HG02885 (cell line): Measurements from ENCODE around the gene C19orf33.
"Not testable (repeated sequence)": the region's sequence is repeated elsewhere in the genome, so short reads cannot be mapped to it uniquely, and the experiment has no call there.

Source experiments
- ATAC-seq: cut with Tn5 transposase; IDR thresholded peaks from one replicate; pipeline ENCODE4 v1.9.1; 2021; ENCODE audit warnings: mild to moderate bottlenecking; ENCODE audit not compliant: unreplicated experiment, poor library complexity

C19orf33 gene

DNA sequence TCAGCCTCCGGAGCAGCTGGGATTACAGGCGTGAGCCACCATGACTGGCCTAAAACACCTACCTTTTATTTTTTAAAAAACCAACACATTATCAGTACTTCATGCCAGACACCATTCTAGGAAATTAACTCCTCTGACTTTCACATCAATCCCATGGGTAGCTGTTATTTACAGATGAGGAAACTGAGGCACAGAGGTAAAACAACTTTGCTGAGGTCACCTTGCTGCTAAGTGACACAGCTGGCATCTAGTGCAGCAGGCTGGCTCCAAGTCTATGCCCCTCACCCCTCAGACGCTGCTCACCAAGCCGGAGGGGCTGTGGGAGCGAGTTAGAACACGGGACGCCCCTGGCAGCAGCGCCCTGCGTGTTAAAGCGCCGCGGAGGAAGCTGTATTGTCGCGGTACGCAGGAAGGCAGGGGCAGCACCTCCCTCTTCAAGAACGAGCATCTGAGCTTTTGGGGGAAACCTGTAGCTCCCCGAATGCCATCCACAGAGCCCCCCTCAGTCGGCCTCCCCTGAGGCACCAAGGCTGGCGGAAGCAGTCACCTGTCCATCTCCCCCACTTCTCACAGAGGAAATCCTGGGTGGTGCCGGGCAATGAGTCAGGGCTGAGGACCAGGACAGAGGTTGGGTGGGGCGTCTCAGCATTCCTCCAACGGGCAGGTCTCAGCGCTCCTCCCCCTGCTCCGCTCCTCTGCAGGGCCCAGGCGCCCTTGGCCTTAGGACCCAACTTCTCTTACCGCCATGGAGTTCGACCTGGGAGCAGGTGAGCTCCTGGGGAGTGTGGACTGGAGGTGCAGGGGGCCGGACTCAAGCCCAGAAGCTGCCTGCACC lies at the start of gene C19orf33:
C19orf33 (plus strand) TSS at position 735 of the 835 bp plus-strand sequence; CDS start at position 746, 11 bp downstream.
- ATAC-seq, result no peak

DNA sequence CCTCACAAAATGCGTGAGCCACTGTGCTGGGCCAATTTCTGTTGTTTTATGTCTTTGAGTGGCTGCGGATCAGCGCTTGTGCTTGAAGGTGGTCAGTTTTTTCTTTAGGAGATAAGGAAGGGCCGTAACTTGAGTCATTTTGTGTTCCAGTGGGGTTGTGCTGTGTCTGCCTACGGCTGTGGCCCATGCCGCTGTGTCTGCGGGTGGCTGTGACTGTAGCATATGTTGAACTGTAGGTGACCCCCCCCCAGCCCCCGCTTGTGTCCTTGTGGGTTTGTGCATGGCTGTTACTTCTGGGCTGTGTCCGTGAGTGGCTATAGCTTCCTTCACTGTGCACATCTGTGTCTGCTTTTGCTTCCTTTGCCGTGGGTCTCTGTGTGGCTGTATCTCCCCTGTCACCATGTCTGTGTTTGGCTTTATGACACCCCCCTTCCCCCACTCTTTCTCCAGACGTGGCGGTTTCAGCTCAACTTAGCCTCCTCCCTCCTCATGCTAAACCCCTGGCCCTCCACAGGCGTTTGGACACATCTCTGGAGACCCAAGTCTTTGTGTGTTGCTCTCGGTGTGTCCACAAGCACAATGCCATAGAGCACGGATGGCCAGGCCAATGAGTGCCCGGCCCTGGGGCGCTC lies 48.6 kb upstream of the C19orf33 start:
- no peak for ATAC-seq

DNA sequence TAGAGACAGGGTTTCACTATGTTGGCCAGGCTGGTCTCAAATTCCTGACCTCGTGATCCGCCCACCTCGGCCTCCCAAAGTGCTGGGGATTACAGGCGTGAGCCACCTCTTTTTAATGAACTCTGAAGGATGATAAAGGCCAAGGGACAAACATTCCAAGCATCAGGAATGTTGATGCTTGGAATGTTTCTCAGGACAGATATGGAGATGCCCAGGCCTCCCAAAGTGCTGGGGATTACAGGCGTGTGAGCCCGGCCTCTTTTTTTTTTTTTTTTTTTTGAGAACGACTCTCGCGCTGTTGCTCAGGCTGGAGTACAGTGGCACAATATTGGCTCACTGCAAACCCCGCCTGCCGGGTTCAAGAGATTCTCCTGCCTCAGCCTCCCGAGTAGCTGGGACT lies 42.1 kb upstream of the C19orf33 start:
- ATAC-seq, result not testable (repeated sequence)

DNA sequence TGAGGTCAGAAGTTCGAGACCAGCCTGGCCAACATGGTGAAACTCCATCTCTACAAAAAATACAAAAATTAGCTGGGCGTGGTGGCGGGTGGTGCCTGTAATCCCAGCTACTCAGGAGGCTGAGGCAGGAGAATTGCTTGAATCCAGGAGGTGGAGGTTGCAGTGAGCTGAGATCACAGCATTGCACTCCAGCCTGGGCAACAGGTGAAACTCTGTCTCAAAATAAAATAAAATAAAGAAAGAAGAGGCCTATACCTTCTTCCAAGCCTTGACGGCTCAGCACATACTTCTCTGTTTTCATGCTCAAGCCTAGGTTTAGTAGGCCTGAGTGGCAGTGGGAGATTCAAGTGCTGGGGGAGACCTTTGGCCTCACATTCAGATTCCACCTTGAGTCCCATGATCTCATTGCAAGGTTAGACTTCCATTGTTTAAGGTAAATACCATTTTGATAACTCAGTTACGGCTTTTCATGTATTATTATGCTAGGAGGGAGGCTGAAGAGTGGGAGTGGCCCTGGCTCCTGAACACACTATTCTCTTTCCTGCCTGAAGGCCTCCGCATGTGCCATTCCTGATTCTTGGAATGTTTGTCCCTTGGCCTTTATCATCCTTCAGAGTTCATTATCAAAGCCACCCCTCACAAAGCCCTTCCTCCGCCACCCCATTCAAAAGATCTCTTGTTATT lies 41.3 kb upstream of the C19orf33 start:
- no peak for ATAC-seq

GRCh38 chr19:38263689-38264485 lies 40.2 kb upstream of the C19orf33 start:
- no peak for ATAC-seq

GRCh38 chr19:38264486-38265212 lies 39.4 kb upstream of the C19orf33 start, which contains the start of gene SPINT2:
Gene SPINT2 (plus strand): TSS chr19:38264573. CDS start chr19:38264893, 320 bp downstream.
- no peak for ATAC-seq

DNA sequence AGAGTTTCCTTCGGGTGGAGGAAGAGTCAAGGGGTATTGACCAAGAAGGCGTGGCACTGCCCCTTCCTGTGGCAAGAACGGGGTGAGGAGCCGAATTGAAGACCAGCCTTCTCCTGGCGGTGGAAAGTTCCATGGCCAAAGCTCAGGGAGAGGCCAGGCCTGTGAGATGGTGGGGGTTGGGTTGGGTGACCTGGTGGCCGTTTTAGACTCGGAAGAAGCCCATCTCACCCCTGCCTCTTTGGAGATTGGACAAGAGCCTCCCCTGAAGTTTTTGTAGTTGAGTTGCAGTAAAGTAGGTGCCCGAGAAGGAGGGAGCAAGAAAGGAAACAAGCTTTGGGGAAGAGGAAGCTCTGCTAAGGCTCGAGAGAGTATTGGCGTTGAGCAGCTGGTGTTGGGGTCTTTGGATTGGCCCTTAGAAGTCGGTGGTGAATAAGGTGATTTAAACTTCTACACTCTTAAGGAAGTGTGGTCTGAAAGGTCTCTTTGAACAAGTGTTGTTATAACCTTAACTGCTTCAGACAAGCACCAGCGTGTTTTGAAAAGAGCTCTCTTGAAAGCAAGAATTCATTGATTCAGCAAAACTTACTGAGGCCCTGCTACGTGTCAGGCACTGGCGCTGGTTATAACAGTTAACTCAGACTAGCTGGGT lies 38.7 kb upstream of the C19orf33 start:
- ATAC-seq, result no peak

DNA sequence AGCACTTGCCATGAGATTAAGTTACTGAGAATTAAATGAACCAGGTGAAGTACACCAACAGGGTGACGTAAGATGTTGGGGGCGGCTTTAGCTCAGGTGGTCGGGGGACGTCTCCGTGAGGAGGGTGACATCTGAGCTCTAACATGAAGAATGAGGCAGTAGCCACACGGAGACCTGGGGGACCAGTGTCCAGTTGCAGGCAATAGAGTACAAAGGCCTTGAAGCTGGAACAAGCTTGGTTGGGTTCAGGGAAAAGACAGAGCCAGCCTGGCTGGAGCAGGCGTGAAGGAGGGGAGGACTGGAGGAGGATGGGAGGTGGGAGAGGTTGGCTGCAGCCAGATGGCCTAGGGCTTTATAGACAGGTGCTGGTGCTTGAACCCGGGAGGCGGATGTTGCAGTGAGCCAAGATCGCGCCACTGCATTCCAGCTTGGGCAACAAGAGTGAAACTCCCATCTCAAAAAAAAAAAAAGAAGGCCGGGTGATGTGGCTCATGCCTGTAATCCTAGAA lies 38.1 kb upstream of the C19orf33 start:
- no peak for ATAC-seq

- no peak for ATAC-seq
Observed at GRCh38 chr19:38266981-38267597, 37.0 kb upstream of the C19orf33 start.

DNA sequence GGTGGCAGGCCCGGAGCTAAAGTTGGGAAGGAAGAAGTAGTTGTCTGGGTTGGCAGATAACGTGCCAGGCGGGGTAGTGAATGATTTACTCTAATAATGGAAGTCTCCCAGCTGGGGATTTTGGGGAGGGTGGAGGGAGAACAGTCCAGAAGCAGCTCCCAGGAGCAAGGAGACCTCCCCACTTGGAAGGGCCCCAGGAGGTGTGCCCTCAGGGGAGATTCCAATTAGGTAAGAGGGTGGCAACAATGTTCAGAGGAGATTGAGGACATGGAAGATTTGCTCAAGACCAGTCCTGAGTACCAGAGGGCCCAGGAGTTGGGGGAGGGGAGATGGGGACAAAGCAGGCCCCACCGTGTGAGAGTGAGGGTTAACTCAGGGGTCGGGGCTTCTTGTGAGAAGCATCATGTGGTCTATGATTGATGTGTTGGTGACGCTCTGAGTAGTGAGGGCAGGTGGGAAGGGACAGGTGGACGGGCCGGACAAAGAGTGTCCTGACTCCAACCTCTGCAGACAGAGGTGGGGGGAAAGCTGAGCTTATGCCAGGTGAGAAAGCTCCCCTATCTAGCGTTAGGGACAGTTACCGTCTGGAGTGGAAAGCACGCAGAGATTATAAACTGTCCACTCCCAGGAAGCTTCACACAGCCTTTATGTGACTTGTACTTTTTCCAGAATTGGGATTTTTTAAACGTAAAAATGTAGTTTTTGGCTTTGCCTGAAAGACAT lies 36.1 kb upstream of the C19orf33 start:
- ATAC-seq, result no peak

DNA sequence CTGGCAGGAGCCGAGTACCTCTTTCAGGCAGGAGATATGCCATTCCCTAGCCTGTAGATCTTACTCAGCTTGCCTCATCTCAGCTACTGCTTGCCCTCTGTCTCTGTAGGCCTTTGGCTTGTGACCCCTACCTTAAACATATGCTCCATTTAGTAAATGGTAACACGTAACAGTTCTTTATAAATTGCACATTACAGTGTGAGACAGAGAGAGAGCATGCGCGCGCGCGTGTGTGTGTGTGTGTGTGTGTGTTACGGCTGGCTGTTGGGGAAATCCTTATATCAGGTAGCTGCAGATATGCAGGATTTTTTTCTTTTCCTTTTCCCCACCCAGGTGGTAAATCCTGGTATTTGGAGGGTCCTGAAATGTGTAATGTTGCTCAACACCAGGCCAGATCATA lies 35.5 kb upstream of the C19orf33 start:
- ATAC-seq, result no peak

GRCh38 chr19:38270587-38271167 lies 33.4 kb upstream of the C19orf33 start:
- ATAC-seq, result no peak

DNA sequence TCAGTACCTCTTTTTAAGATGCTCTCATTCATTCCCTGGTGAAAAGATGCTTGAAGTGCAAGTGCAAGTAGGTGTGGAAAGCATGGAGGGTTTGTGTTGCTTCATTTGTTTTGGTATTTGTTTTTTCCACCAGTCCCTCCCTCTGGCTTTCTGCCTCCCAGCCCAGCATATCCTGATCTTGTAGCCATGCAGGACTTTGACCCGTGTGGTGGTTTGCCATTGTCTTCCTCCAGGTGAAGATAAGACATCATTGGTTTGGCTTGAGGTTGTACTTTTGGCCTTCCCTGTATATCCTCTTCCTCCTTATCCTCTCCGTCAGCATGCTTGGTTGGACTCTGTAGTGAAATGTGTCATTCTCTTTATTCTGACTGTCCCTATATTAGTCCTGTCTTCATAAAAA lies 30.6 kb upstream of the C19orf33 start:
- no peak for ATAC-seq

- ATAC-seq, result no peak
Observed at GRCh38 chr19:38274739-38275138, 29.3 kb upstream of the C19orf33 start.

DNA sequence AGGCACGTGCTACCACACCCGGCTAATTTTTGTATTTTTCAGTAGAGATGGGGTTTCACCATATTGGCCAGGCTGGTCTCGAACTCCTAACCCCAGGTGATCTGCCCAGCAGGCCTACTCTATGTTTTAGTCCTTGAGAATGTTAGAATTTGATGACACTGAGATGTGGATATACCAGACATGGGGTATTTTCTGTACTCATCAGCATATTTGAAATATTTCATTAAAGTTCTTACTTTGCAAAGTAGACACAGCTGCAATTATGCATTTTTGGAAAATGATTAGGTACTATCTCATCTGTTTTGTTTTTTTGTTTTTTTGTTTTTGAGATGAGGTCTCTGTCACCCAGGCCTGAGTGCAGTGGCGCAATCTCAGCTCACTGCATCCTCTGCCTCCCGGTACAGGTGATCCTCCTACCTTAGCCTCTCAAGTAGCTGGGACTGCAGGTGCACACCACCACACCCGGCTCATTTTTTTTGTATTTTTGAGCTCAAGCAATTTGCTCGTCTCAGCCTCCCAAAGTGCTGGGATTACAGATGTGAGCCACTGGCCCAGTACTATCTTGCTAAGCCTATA lies 27.0 kb upstream of the C19orf33 start:
- no peak for ATAC-seq

GRCh38 chr19:38277549-38277948 lies 26.5 kb upstream of the C19orf33 start:
- ATAC-seq, result no peak

DNA sequence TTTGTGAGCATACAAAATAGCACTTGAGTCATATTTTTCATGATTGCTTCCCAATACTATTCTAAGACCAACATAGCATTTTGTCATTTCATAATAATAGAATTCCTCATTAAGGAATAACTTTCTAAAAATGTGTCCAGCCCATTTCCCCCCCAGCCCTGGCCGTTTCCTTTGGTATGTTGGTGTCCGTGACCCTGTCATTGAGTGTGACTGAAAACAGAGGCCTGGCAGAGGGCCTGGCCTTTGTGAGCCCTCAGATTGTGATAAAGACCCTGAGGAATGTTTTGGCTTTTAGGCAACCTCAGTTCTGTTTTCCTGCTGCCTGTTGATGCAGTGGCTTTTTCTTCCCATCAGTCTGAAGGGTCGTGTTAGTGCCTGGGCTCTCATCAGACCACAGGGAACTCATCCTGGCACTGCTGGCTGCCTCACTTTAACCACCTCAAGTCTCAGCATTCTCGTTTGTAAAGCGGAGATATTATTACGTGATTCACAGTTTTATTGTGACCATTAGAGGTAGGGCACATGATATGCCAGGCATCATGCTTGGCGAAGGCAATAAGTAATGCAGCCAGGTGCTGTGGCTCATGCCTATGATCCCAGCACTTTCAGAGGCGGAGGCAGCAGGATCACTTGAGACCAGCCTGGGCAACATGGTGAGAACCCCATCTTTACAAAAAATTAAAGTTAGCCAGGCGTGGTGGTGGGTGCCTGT lies 25.9 kb upstream of the C19orf33 start:
- ATAC-seq, result no peak
